GM12873 (cell line): Measurements from ENCODE around the gene NLRC3.

Source experiments
- TF ChIP-seq, protein P1 (sequence below): IDR thresholded peaks from 2 replicates; pipeline ENCODE4 v1.5.1; 2012; ENCODE audit warnings: low read depth, mild to moderate bottlenecking, moderate library complexity, low read length, control low read depth; ENCODE audit not compliant: insufficient read depth; ENCODE audit errors: missing control alignments

Gene NLRC3

DNA sequence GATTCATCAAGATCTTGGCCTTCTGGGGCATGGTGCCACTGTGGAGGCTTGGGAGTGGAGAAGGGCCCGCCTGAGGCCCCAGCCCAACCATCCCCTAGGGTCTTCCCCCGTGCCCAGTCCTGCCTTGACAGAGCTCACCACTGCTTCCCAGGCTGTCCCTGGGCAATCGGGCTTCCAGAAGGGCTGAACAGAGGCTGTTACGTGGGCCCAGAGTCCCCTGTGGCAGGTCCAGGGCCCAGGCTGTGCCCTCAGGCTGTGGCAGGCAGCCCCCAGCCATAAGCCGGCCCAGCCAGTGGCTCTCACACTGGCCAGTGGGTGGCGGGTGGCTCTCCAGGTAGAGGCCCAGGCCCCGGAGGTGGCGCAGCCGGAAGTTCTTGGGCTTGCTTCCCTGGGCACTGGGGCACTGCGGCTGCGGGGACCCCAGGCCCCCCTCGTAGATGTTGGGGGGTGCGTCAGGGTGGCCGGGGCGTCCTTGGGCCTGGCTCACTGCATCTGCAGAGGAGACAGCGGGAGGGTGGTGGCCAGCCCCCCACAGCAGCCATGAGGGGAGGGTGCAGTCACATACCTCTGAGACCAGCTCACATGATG is 82.7 kb downstream of the NLRC3 start:
- TF ChIP-seq, protein P1, sequence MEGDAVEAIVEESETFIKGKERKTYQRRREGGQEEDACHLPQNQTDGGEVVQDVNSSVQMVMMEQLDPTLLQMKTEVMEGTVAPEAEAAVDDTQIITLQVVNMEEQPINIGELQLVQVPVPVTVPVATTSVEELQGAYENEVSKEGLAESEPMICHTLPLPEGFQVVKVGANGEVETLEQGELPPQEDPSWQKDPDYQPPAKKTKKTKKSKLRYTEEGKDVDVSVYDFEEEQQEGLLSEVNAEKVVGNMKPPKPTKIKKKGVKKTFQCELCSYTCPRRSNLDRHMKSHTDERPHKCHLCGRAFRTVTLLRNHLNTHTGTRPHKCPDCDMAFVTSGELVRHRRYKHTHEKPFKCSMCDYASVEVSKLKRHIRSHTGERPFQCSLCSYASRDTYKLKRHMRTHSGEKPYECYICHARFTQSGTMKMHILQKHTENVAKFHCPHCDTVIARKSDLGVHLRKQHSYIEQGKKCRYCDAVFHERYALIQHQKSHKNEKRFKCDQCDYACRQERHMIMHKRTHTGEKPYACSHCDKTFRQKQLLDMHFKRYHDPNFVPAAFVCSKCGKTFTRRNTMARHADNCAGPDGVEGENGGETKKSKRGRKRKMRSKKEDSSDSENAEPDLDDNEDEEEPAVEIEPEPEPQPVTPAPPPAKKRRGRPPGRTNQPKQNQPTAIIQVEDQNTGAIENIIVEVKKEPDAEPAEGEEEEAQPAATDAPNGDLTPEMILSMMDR = no peak

DNA sequence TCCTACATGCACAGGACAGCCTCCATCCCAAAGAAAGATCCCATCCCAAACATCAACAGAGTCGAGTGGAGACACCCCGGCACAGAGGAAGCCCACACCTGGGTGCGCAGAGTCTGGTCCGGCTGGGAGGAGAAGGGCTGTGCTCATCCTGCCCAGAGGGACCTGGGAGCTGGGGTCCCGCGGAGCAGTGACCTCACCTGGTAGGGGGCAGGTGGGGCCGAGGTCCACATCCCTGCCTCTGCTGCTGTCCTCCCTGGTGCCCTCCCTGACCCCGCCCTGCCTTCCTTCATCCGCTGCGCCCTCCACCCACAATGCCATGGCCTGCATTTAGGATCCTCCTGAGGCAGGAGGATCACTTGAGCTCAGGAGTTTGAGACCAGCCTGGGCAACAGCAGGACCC is 84.8 kb downstream of the NLRC3 start:
- TF ChIP-seq, protein P1 = no peak

DNA sequence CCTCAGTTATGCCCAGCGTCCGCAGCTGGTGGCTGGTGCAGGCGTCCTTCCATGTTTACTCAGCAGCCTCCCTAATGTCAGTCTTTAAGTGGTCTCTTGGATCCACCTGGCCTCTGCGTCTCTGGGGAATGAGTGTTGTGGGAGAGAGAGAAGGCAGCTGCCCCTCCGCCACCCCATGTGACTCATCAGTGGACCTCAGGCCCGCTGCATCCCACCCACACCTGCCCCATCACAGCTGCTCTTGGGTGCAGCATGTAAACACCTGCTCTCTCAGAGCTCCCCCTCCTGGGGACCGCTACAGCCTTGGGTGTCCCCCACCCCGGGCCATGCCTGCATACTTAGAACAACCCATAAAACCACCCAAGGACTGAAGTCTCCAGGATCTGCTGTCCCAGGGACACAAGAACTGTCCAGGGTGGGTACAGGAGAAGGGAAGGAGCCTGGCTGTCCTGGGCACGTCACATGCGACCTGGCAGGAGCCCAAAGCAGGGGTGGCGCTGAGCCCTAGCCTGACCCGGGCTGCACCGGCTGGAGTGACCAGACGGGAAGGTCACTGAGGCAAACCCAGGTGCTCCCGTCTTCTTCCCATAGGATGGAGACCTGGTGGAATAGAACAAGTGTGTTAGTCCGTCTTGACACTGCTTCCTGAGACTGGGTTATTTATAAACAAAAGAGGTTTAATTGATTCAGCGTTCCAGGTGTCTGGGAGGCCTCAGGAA is 86.1 kb downstream of the NLRC3 start:
- TF ChIP-seq, protein P1 = peak; percentile 10
